ENCODE data around the gene KCNT1.

DNA sequence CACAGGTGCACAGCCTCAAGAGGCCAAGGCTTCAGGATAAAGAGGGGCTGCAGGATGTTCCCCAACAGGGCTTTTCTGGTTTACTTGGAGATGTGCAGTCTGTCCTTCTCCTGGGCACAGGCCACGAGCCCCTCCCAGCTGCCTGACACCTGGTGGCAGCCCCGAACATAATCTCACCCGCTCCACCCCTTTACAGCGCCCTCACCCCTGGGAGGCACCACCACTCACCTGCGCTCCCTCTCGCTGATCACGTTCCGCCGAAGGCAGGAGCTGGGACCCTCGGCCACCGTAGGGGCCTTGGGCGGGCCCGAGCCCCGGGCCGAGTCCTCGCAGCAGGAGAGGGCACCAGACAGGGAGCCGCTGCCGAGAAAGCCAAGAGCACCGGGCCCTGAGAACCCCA, 3.2 kb upstream of the KCNT1 start:
- TF ChIP-seq POLR2A (IDR thresholded peaks at IDR 0.05; ENCODE audit: extremely low read depth, insufficient read length), result no peak
- TF ChIP-seq, protein P1, sequence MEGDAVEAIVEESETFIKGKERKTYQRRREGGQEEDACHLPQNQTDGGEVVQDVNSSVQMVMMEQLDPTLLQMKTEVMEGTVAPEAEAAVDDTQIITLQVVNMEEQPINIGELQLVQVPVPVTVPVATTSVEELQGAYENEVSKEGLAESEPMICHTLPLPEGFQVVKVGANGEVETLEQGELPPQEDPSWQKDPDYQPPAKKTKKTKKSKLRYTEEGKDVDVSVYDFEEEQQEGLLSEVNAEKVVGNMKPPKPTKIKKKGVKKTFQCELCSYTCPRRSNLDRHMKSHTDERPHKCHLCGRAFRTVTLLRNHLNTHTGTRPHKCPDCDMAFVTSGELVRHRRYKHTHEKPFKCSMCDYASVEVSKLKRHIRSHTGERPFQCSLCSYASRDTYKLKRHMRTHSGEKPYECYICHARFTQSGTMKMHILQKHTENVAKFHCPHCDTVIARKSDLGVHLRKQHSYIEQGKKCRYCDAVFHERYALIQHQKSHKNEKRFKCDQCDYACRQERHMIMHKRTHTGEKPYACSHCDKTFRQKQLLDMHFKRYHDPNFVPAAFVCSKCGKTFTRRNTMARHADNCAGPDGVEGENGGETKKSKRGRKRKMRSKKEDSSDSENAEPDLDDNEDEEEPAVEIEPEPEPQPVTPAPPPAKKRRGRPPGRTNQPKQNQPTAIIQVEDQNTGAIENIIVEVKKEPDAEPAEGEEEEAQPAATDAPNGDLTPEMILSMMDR (IDR thresholded peaks at IDR 0.05; ENCODE audit: low read depth, low read length), result no peak
- TF ChIP-seq, protein P2, sequence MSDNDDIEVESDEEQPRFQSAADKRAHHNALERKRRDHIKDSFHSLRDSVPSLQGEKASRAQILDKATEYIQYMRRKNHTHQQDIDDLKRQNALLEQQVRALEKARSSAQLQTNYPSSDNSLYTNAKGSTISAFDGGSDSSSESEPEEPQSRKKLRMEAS (IDR thresholded peaks at IDR 0.05; ENCODE audit: low read depth, low read length), result no peak
